DMS153 (cell line): Measurements from ENCODE around the gene MEG3.
A peak's percentile ranks its signal among the peaks of the same experiment; 100 is the strongest.

Source experiments
- DNase-seq: peaks from one replicate; lab custom pipeline; 2025; lab: John Stamatoyannopoulos, UW

MEG3 gene

DNA sequence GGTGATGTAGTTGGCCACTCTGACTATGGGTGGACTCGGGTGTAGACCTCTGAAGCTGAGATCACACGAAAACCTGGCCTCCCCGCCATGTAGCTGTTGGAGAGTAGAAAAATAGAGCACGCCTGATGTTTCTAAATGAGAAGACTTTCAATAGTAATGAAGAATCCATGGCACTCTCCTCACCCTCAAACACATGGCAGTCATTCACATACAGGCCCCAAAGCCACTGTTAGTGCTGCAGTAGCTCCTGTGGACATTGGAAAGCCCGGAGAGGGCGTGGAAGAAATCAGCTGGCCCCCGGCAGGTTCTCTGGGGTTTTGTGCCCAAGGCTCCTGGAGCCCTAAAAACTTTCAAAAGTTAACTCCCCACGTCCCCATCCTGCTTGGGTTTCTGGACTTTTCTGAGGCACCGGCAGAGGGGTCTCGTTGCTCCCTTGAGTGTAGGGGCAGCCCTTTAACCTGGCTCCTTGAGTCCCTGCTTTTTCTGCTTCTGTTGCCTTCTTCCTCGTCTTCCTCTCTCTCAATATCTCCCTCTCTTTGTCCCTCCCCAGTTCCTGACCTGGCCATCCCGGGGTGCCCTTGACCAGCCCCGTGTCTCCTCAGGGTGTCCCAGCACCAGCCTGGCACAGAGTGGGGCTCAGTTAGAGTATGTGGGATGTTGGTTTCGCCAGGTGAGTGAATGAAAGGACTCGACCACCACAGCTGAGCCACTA, 8.3 kb downstream of the MEG3 start:
- no peak for DNase-seq

- no peak for DNase-seq
These were observed 9.1 kb downstream of the MEG3 start for GRCh38 chr14:100834794-100835547.

- DNase-seq = no peak
These were observed 9.8 kb downstream of the MEG3 start for GRCh38 chr14:100835548-100836310.

DNA sequence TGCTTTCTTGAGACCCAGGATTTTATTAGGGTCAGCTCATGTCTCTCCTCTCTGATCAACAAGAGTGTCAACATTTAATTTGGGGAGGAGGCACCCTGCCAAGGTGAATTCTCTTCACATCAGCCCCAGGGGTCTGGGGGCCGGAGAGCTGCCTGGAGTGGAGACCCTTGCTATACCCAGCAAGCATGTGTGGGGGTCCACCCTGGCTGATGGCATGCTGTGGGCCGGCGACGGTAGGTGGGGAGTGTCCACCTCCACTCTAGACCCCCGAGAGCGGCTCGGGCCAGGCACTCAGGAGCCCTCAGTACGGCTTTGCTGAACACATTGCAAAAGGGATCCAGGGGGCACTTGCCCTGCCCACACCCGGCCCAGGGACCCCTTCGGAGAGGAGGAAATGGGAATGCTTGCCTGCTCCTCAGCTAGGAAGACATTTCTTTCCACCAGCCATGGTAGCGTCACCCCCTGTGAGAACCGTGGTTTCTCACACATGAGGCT, 10.4 kb downstream of the MEG3 start:
- DNase-seq = no peak

GRCh38 chr14:100836941-100837804, 11.3 kb downstream of the MEG3 start:
- DNase-seq = no peak

DNA sequence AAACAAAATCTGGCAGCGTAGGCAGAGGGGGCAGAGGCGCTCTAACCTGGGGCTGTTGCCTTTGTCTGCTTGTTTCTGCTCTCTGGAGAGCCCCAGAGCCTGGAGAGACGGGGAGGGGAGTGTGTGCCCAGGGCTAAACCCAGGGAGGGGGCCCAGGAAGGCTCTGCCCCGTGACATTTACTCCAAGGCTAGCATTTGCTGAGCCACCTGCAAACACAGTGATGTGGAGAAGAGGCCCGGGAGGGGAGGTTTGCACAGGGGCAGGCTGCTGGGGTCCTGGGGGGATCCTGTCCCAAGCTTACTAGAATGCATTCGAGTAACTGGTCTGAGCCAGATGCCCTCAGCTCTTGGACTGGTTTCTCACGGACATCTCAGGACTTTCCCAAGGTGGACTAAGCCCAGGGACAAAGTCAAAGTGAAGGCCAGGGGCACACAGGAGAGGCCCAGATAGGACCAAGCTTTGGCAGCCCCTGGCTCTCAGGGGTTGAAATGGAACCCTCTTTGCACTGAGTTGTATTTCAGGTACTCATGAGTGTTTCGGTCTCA, 12.0 kb downstream of the MEG3 start:
- no peak for DNase-seq

GRCh38 chr14:100838493-100839314, 12.8 kb downstream of the MEG3 start:
- no peak for DNase-seq

GRCh38 chr14:100839315-100839585, 13.3 kb downstream of the MEG3 start:
- no peak for DNase-seq

GRCh38 chr14:100839681-100840111, 13.8 kb downstream of the MEG3 start:
- DNase-seq = no peak

DNA sequence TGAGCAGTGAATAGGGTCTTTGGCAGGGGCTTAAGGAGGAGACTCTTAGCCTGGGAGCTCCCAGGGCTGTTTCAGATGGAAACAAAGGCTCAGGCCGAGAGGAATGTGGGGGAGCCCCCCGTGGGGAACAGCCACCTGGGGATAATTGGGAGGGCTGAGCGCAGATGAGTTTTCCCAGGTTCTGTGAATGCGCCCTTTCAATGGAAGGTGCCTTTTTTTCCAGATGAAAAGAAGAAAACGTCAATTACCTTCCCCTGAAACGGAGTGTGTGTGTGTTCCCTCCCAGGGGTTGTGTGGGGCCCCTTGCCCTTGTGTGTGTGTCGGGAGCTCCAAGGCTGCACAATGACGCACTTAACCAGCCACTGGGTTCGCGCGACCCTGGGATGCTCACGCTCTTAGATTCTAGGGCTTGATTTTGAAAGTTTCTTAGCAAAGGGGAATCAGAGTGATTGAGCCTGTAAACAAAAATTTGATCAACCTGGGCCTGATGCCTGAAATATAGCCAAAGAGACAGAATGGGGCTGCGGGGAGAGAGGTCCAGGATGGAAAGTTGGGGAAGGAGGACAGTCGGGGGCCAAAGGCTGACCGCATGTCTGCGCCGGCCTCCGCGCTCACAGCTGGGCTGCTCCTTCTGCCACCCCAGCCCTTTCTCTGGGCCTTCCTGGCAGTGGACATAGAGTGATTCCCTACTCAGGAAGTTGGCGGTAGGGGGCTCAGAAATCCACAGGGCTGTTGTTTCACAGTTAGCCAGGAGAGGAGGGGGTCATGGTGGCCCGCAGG, 14.6 kb downstream of the MEG3 start:
- no peak for DNase-seq

- no peak for DNase-seq
These were observed 15.3 kb downstream of the MEG3 start for GRCh38 chr14:100841066-100841760.

DNA sequence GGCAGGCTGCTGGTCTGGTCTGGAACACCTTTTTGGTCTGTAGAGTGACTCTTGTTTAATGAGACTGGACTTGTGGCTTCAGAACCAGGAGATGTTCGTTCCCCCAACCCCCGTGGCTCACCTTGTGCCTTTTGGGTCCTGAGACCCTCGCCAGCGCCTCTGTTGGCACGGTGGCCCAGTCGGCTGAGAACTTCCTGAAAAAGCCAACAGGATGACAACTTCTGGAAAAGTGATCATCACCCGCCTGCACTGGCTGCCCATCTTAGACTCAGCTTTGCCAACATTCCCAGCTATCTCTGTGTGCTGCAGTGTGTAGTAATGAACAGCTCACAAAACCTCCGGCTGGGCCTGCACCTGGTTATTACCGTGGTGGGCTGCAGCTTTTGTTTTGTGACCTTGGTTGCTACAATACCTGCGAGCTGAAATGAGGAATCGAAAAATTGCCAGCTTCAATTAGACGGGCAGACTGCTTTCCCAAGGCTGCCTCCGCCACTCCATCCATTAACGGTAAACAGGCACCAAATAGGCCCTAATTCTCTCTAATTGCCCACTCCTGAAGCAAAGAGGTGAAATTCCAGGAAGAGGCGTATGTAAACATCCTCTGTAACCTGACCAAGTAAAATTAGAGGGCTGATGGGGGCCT, 16.0 kb downstream of the MEG3 start:
- peak; percentile 78 for DNase-seq

DNA sequence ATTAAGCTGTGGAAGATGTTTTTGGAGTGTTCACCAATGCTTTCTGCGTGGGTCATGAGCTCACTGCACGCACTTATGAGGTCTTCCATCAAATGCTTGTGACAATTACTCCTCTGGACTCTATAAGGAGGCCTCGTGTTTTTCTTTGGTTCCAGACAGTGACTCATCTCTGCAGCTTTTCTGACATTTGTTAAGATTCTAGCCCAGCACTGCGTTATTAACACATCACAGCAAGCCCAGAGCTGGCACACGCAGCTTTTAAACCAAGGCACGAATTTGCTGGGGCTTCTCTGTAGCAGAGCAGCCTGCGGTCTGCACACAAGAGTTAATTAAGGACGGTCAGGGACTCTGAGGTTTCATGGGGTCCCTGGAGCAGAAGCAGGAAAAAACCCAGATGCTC, 16.9 kb downstream of the MEG3 start:
- no peak for DNase-seq

DNA sequence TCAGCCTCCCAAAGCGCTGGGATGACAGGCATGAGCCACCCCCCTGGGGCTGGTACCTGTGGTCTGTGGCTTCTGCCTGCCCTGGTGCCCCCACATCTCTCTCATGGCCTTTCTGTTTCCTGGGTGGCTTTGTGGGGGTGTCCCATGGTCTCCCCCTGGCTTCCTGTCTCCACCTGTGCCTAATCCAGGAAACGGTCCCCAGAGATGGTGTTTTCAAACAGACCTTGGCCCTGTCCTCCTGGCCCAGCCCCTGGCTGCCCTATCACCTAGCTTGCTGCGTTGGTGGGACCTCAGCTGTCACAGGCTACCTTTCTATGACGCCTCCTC, 18.1 kb downstream of the MEG3 start:
- no peak for DNase-seq

- DNase-seq = no peak
These were observed 18.5 kb downstream of the MEG3 start for GRCh38 chr14:100844421-100844820.

GRCh38 chr14:100844846-100845245, 18.9 kb downstream of the MEG3 start:
- DNase-seq = no peak

GRCh38 chr14:100845341-100845740, 19.4 kb downstream of the MEG3 start:
- DNase-seq = no peak

- DNase-seq = no peak
These were observed 20.5 kb downstream of the MEG3 start for GRCh38 chr14:100846309-100846859.
